Bronchial epithelial cell (primary cell): Measurements from ENCODE around the gene MAP4K5. TPM values are rescaled to one million over a fixed set of nuclear protein-coding genes. Genes with fewer than 3 reads are reported as not detected.

Source experiments
- DNase-seq: peaks from one replicate; pipeline ENCODE4 v3.0.0-alpha.2; 2010; ENCODE audit warnings: low read depth
- FAIRE-seq: peaks from 2 replicates; lab custom pipeline; 2011; peaks lifted over from hg19 to GRCh38; lab: Jason Lieb, UNC
- H3K27me3 ChIP-seq: 2 replicates; pipeline ENCODE4 v1.5.1; 2011; ENCODE audit warnings: low read length; ENCODE audit not compliant: control insufficient read depth, insufficient read depth
- H3K36me3 ChIP-seq: 2 replicates; pipeline ENCODE4 v1.5.1; 2011; ENCODE audit warnings: low read length; ENCODE audit not compliant: control insufficient read depth, insufficient read depth
- H3K4me3 ChIP-seq: 2 replicates; pipeline ENCODE4 v1.5.1; 2011; ENCODE audit warnings: mild to moderate bottlenecking, low read depth, low read length, control low read depth
- total RNA-seq: library from RNA; depleted of rRNA; stranded (reverse); fragments of >200 nt; gene quantifications from 2 replicates; pipeline ENCODE4 v1.2.1, GENCODE V29; 2014
- TF ChIP-seq, protein P1 (sequence below): IDR thresholded peaks from 2 replicates; pipeline ENCODE4 v1.5.1; 2011; ENCODE audit warnings: mild to moderate bottlenecking, moderate library complexity, low read length, control low read depth, inconsistent platforms; ENCODE audit not compliant: insufficient read depth, severe bottlenecking

MAP4K5 gene
- total RNA-seq, 1 donor from 2014 or later = 28.4 TPM

DNA sequence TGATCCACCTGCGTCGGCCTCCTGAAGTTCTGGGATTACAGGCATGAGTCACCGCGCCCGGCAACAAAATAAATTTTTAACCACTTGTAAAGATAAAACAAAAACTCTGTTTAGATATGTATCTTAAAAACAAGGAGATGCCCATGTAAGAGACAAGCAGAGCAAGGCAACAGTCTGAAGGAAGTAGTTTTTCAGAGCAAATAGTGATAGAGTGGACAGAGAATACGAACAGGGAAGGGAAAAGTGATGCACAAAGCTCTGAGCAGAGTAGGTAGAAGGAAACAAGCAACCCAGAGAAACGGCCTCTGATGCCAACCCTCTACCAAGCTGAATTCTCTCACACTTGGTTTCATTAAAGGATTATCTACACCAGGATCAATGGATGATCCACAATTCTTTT lies 110.9 kb downstream of the MAP4K5 start:
- no peak for DNase-seq
- Histone ChIP-seq H3K27me3 (no peaks in the 10 kb centered on the region), H3K4me3 (no peak overlapping the region), H3K36me3 (peaks cover 11% of the 10 kb centered on the region)
- TF ChIP-seq, protein P1, sequence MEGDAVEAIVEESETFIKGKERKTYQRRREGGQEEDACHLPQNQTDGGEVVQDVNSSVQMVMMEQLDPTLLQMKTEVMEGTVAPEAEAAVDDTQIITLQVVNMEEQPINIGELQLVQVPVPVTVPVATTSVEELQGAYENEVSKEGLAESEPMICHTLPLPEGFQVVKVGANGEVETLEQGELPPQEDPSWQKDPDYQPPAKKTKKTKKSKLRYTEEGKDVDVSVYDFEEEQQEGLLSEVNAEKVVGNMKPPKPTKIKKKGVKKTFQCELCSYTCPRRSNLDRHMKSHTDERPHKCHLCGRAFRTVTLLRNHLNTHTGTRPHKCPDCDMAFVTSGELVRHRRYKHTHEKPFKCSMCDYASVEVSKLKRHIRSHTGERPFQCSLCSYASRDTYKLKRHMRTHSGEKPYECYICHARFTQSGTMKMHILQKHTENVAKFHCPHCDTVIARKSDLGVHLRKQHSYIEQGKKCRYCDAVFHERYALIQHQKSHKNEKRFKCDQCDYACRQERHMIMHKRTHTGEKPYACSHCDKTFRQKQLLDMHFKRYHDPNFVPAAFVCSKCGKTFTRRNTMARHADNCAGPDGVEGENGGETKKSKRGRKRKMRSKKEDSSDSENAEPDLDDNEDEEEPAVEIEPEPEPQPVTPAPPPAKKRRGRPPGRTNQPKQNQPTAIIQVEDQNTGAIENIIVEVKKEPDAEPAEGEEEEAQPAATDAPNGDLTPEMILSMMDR = no peak
- FAIRE-seq = no peak

DNA sequence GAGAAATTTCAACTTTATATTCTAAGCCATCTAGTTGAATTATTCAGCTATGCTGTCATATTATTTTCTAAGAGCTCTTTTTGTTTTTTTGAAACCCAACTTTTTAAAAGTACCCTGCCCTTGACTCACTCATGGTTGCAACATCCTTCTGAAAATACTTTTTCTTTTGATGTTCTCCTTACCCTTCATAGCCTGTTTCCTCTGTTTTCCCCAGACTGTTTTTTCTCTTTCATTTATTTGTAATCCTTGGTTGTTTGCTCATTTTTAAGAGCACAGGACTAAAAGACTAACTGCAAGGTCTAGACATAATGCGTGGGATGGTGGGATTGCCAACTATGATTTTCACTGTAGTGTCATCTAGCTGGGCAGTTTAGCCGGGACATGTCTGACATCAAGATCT lies 114.5 kb downstream of the MAP4K5 start:
- TF ChIP-seq, protein P1 = no peak
- Histone ChIP-seq H3K27me3 (no peaks in the 10 kb centered on the region), H3K4me3 (no peak overlapping the region), H3K36me3 (peaks cover 6% of the 10 kb centered on the region)
- DNase-seq (no peak), FAIRE-seq (no peak)

DNA sequence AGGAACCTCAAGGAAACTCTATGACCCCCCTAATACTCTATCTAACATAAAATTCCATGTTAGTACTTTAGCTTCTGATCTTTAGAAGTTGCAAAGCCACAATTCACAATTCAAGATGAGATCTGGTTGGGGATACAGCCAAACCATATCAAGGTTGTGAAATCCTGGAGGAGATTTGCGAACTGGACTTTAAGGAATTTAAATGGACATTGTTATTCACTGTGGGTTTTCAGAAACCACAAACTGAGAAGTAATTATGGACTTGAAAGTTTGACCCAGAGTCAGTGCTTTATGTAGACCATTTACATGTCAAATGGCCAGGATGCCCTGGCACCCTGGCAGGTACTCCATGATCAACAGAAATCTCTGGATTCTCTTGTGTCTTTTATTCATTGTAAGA lies 121.4 kb downstream of the MAP4K5 start:
- Histone ChIP-seq H3K27me3 (no peaks in the 10 kb centered on the region), H3K36me3 (no peaks in the 10 kb centered on the region), H3K4me3 (no peak overlapping the region)
- DNase-seq (no peak), FAIRE-seq (no peak)
- TF ChIP-seq, protein P1 = no peak

DNA sequence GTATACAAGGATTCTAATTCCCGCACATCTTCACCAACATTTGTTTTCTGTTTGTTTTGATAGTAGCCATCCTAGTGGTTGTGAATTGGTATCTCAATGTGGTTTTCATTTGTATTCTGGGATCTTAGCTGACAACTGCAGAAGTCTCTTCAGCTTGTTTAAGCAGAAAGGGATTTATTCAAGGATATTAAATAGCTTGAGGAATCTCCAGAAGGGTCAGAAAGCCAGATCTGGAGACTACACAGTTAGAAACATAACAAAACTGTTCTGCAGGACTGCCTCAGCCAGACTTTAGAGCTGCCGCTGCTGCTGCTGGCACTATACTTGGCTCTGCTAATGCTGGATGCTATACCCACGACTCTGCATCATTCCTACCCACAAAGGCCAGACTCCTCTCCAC lies 122.3 kb downstream of the MAP4K5 start:
- TF ChIP-seq, protein P1 = no peak
- DNase-seq = no peak
- Histone ChIP-seq H3K27me3 (no peaks in the 10 kb centered on the region), H3K4me3 (no peak overlapping the region), H3K36me3 (no peaks in the 10 kb centered on the region)
- FAIRE-seq = no peak

DNA sequence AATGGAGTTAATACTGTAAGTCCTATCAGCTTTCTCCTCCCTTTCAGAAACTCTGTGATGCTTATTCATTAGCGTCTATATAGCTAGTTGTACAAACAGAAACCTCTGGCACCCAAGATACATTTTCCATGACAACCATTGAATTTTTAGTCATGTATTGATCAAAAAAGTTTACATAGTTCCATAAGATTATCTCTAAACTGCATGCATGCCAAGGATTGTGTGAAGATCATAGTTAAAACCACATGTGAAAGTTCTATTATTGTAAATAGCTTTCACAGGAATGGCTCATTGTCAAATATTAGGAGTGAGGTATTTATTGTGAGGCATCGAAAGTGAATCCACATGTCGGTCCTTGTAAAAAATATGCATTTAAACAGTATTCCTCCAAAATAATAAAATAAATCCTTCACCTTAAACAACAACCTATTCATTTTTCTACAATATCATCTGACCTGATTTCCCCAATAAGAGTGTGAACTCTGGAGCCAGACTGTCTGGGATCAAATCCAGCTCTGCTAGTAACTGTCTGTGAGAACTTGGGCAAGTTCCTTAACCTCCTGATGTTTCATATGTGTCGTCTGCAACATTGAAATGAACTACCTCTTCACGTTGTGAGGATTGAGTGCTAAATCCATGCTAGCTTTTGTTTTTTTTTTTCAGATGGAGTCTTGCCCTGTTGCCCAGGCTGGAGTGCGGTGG lies 125.1 kb downstream of the MAP4K5 start:
- no peak for DNase-seq
- no peak for FAIRE-seq
- Histone ChIP-seq H3K27me3 (no peaks in the 10 kb centered on the region), H3K36me3 (no peaks in the 10 kb centered on the region), H3K4me3 (no peak overlapping the region)
- TF ChIP-seq, protein P1 = no peak

DNA sequence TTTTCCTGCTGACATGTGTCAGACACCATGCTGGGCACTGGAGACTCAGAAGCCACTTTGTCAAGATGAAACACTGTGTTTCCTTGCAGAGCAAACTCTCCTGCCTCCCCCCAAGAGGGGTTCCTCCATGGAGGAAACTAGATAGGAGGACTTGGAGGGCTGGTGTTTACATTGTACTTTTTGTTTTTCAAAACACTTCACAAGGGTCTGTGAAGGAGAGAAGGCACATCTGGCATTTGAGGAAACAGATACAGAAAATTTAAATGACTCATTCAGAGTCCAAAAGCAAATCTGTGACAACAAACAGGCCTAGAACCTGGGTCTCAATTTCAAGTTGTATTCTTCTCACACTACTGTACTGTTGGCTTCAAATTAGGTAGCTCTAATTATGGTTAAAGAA lies 128.9 kb downstream of the MAP4K5 start:
- no peaks in the 10 kb centered on the region for H3K27me3 ChIP-seq
- no peak overlapping the region for H3K4me3 ChIP-seq
- TF ChIP-seq, protein P1 = no peak
- FAIRE-seq (no peak), DNase-seq (no peak)
- no peaks in the 10 kb centered on the region for H3K36me3 ChIP-seq
